ENCODE data around the gene RIC3.

DNA sequence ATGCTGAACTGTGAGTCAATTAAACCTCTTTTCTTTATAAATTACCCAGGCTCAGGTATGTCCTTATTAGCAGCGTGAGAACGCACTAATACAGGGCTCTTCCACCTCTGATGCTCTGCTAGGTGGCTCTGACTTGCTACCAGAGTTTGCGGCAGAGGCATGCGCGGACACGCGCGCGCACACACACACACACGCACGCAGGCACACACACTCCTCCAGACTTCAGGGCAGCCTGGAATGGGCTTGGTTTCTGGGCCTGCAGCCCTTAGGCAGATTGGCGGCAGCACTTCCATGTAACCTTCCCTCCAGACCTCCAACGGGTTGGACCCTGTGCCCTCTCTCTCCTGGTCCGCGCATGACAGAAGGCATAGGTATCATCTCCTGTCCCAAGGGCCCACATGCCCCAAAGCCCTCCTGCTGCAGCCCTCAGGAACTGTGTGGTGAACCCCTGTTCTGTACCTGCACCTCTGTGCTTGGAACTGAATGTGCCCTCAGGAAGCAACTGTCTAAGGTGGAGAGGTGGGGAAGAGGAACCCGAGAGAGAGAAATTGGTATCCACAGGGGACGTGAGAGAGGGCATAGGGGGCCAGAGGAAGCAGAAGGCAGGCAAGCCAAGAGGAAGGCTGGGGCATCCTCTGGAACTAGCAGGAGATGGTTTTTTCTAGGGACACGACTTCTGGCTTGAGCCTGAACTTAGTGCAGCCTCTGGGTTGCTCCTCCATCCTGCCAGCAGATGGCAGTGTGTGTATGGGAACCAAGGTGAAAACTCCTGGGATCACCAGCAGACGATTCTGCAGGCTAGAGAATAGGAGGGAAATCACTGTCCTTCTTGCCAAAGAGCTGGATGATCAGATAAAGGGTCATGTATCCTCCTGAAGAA is 23.4 kb upstream of the RIC3 start:
- TF ChIP-seq, protein P1, sequence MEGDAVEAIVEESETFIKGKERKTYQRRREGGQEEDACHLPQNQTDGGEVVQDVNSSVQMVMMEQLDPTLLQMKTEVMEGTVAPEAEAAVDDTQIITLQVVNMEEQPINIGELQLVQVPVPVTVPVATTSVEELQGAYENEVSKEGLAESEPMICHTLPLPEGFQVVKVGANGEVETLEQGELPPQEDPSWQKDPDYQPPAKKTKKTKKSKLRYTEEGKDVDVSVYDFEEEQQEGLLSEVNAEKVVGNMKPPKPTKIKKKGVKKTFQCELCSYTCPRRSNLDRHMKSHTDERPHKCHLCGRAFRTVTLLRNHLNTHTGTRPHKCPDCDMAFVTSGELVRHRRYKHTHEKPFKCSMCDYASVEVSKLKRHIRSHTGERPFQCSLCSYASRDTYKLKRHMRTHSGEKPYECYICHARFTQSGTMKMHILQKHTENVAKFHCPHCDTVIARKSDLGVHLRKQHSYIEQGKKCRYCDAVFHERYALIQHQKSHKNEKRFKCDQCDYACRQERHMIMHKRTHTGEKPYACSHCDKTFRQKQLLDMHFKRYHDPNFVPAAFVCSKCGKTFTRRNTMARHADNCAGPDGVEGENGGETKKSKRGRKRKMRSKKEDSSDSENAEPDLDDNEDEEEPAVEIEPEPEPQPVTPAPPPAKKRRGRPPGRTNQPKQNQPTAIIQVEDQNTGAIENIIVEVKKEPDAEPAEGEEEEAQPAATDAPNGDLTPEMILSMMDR (IDR thresholded peaks at IDR 0.05): peak; percentile 60 to 81 (median 72)
- no peak for TF ChIP-seq EP300 (IDR thresholded peaks at IDR 0.05; ENCODE audit: low read depth)
